NOMO-1 treated with DMSO at 0.1 percent for 48 hours (cell line): Measurements from ENCODE around the gene ROBO3.

Experiments used
- DNase-seq: peaks from one replicate; lab custom pipeline; 2025; ENCODE audit not compliant: unreplicated experiment; lab: John Stamatoyannopoulos, UW

ROBO3 gene

DNA sequence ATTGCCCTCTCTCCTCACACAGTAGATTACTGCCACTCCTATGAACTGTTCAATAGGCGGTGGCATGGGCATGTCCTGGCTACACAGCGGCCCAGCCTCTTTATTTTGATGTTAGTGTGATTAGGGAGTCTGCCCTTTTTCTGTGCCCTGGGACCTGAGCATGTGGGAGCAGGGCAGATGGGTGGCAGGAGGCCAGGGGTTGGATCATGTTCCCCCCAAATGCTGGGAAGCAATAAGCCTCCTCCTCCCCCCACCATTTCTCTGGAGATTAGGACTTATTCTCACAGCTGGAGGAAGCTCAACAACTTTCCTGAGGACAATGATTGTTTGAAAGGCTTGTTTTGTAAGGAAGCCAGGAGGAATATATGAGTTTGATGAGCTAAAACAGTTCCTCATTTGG, 54.7 kb downstream of the ROBO3 start:
- no peak for DNase-seq

DNA sequence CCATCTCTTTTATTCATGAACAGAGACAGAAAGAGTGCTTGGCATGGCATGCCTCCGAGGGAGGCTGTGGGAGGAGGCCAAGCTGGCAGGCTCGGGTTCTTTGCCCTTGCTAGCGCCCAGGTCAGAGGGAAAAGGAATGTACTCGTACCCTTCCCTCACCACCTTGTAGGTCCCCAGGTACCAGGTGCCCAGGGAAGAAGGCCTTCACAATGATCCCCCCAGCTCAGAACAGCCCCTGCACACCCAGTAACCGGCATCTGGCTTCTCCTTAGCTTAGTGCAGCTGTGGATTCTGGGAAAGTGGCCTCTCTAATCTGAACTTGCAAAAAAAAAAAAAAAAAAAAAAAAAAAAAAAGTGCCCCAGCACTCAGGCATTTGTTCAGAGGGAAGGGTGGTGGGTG, 55.1 kb downstream of the ROBO3 start:
- DNase-seq = no peak

DNA sequence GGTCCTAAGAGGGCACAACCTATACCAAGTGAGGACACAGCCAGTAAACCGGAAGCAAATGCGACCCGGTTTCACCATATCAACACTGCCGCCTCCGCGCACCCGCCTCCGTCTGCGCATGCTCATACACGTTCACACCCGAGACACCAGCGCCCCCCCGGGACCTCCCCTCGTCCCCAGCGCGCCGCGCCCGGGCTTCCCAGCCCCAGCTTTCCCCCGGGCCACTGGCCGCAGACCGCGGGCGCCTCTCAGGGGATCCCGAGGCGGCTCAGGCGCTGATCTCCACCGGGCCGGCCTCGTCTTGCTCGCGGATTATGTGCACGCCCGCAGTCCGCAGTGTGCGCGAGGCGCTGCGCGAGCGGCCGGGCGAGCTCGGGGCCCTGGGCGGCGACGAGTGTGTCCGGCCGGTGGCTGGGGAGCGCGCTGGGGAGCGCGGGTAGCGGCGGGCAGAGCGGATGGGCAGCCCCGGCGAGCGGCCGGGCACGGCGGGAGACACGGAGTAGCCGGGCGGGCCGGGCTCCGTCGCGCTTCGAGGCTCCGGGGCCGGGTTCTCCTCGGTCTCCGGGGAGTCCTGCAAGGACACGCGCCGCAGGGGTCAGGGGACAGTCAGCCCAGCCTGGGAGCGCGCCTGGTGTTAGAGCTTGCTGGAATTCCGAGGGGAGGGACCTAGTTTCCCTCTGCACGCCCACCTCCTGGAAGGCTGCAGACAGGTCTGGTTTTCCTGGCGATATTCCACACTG, 55.8 kb downstream of the ROBO3 start:
- DNase-seq = no peak

DNA sequence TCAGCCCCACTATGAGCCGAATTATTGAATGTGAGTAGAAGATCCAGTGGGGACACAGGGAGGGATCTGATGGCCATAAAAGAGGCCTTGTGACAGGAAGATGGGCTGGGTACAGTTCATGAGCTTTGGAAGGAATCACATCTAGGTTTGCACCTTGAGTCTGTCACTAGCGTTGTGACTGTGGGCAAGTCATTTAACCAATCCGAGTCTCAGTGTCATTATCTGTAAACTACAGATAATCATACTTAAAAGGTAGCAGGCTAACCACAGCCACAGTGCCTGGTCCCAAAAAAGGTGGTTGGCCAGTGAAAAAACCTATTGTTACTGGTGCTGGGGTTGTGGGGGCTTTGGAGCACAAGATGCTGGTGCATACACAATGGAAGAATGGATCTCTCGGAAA, 57.6 kb downstream of the ROBO3 start:
- no peak for DNase-seq

DNA sequence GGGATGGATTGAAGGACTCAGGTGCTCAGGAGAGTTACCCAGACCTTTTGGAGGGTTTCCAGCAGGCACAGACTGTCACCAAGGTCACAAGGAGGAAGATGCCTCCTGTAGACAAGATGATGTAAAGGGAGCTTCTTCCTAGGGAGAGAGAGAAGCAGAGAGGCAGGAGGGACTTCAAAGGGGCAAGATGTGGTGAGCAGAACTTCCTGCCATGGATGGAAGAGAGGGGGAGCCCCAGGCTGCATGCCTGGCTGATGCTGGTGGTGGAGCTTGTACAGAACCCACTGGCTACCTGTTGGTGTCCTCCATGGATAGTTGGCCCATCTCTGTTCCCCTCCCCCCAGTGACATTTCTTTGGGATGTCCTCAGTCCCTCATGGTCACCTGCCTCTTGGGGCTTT, 58.1 kb downstream of the ROBO3 start:
- DNase-seq = no peak

DNA sequence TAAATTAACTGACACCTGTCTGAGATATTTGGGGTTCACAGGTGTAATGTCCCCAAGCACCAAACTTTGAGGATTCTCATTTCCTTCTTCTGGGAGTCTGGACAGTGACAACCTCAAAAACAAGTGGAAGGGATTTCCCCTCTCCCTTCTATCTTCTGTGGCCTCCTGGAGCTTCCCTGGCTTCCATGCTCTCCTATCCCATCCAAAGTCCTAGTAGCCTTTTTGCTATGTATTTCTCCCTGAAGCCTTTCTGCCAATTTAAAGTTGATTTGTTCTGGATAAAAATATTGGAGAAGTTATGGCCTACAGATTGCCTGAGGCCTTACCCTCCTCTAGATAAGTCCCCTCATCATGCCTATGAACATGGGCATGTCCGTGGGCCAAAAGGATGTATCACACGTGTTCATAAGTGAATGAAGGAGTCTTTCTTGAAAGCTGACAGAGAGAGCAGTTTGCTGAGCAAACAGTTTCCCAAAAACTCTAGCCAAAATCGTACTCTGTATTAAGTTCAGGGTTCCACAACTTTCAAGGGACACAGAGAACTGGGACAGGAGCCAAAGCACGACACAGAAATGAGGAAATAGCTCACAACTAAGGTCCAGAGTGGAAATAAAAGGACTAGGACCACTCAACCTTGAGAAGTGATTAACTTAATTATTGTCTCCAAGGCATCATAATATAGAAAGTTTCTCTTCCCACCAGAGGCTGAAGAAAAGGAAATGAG, 63.9 kb downstream of the ROBO3 start:
- DNase-seq = no peak

DNA sequence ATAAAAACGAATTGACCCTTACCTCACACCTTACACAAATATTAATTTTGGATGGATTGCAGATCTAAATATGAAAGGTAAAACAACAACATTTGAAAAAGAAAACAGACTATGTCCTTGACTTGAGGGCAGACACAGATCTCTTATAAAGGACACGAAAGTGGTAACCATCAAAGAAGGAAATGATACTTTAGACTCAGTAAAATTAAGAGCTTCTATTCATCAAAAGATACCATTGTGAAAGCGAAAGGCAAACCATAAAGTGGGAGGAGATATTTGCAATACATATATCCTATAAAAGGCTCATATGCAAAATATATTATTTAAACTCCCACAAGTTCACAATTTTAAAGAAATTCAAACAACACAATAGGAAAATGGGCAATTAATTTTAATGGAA, 65.6 kb downstream of the ROBO3 start:
- peak; percentile 8 for DNase-seq
